Rectal smooth muscle tissue (tissue), 1 donor: ENCODE results near the gene QRFP.

Source experiments
- H3K27ac ChIP-seq: one replicate; pipeline ENCODE4 v1.7.0; 2013; ENCODE audit warnings: low read depth, low read length, inconsistent platforms
- H3K27me3 ChIP-seq: one replicate; pipeline ENCODE4 v1.7.0; 2013; ENCODE audit warnings: low read length; ENCODE audit not compliant: control insufficient read depth, insufficient read depth
- H3K36me3 ChIP-seq: one replicate; pipeline ENCODE4 v1.7.0; 2013; ENCODE audit warnings: low read length; ENCODE audit not compliant: control insufficient read depth, insufficient read depth
- H3K4me1 ChIP-seq: one replicate; pipeline ENCODE4 v1.7.0; 2013; ENCODE audit warnings: low read length; ENCODE audit not compliant: control insufficient read depth, insufficient read depth
- H3K4me3 ChIP-seq: one replicate; pipeline ENCODE4 v1.7.0; 2013; ENCODE audit warnings: low read length
- H3K9ac ChIP-seq: one replicate; pipeline ENCODE4 v1.7.0; 2013; ENCODE audit warnings: low read length

QRFP gene

DNA sequence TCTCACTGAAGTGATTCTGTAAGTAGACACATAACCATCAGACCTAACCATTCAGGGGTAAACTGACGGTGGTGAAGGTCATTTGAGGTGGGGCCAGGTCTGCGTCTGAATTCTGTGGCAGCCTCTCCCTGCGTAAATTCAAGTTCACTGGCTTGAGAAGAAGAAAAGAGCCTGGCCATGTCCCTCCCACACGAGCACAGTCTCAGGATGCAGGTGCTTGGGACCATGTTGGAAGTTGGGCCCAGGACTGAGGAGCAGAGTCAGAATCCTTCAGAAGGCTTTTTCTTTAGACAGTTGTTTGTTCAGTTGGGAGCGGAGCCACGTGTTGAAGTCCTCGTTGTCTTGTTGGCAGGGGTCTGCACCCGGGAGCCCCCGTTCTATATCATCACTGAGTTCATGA, 24.1 kb downstream of the QRFP start:
- Histone ChIP-seq H3K4me1 (peaks cover 22% of the 10 kb centered on the region), H3K9ac (no peak overlapping the region), H3K27ac (peak overlapping the region; percentile 55), H3K27me3 (no peaks in the 10 kb centered on the region), H3K4me3 (no peak overlapping the region), H3K36me3 (peaks cover 39% of the 10 kb centered on the region)

DNA sequence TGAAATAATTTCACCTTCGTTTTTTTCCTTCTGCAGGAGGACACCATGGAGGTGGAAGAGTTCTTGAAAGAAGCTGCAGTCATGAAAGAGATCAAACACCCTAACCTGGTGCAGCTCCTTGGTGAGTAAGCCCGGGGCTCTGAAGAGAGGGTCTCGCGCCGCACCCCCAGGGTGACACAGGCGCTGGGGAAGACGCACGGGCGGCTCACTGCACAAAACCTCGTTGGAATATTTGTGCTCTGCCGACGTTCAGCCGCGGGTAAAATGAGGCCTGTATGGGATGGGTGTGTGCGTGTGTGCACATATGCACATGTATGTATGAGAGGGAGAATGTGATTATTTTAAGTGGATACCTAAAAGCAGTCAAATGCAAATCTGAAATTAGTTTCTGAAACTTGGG, 24.5 kb downstream of the QRFP start:
- no peak overlapping the region for H3K4me3 ChIP-seq
- peaks cover 26% of the 10 kb centered on the region for H3K4me1 ChIP-seq
- H3K27ac ChIP-seq = no peak overlapping the region
- no peak overlapping the region for H3K9ac ChIP-seq
- H3K36me3 ChIP-seq = peaks cover 39% of the 10 kb centered on the region
- H3K27me3 ChIP-seq = no peaks in the 10 kb centered on the region

DNA sequence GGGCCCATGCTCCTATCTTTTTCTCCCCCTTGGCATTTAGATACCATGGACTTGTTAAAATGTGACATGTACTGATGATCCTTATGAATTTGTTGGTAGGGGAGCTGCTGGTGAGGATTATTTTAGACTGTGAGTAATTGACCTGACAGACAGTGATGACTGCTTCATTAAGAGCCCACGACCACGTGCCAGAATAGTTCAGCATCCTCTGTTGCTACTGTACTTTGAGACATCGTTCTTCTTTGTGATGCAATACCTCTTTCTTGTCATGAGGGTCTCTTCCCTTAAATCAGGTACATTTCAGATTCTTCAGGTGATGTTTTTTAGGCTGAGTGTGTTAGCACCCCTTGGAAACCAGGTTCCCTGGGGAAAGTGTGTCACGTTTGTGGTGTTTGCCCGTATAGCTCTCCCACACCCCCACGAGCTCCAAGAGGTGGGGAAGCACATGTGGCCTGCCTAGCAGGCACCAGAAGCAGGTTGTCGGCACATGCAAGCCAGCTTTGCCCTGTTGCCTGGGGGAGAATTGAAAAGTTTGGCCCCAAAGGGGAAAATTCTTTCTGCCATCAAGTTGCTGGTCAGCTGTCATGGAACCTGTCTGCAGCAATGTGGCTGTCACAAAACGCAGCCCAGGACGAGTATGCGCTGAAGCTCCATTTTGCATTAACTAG, 25.1 kb downstream of the QRFP start:
- Histone ChIP-seq H3K4me1 (peaks cover 31% of the 10 kb centered on the region), H3K27me3 (no peaks in the 10 kb centered on the region), H3K36me3 (peaks cover 39% of the 10 kb centered on the region), H3K27ac (no peak overlapping the region), H3K9ac (no peak overlapping the region), H3K4me3 (no peak overlapping the region)

DNA sequence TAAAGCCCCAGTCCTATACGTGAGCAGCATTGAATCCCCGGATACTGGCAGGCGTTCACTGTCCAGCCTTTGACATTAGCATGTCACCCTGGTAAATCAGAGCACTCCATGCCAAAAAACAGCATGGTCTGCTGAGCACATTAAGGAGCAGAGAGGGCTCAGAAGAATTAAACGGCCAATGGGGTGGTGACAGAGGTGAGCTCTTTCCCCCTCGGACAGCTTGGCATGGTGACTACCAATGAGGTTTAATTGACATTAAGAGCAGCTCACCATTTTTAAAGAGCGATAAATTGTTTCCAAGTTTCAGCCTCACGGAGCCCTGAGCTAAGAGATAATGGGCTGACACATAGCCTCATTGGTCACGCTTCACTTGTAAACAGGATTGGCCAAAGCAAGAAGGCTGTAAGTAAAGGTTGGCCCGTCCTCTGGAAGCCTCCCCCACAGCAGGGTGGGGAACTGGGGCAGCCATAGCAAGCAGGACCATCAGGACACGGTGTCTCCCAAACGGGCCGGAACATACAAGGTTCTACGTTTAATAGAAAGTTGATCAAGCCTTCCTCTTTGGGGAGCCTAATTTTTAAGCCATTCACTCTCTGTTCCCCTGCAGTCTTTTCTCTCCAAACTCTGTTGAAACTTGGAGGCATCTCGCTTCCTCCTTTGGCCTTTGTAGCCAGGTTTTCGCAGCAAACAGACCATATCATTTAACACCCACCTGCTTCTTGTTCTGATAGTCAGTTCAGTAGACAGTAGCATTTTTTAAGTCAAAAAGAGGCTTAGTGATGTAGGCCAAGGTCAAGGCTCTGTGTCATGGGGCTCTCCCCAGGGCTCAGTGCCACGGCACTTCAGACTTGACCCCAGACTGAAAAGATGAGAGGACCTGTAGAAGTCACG, 25.9 kb downstream of the QRFP start:
- H3K36me3 ChIP-seq = peaks cover 39% of the 10 kb centered on the region
- peaks cover 31% of the 10 kb centered on the region for H3K4me1 ChIP-seq
- H3K27ac ChIP-seq = peak overlapping the region; percentile 19
- H3K9ac ChIP-seq = no peak overlapping the region
- H3K27me3 ChIP-seq = no peaks in the 10 kb centered on the region
- H3K4me3 ChIP-seq = no peak overlapping the region

DNA sequence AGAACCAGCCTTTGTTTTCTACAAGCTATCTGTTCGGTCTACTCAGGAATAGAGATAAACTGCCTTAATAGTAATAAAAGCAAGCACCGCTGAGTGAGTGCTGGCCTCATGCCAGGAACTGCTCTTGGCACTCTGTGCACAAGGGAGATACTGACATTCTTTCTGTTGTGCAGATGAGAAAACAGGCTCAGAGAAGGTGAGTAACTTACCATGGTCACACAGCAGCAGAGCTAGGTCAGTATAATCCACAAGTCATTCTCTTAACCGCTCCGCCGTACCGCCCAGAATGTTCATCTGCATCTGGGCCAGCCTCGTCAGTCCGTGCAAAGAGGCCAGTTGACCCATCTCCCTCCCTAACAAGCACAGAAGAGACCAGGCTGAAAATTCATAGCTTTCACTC, 27.4 kb downstream of the QRFP start:
- Histone ChIP-seq H3K27me3 (no peaks in the 10 kb centered on the region), H3K27ac (no peak overlapping the region), H3K4me3 (no peak overlapping the region), H3K4me1 (peaks cover 31% of the 10 kb centered on the region), H3K9ac (no peak overlapping the region), H3K36me3 (peaks cover 35% of the 10 kb centered on the region)

DNA sequence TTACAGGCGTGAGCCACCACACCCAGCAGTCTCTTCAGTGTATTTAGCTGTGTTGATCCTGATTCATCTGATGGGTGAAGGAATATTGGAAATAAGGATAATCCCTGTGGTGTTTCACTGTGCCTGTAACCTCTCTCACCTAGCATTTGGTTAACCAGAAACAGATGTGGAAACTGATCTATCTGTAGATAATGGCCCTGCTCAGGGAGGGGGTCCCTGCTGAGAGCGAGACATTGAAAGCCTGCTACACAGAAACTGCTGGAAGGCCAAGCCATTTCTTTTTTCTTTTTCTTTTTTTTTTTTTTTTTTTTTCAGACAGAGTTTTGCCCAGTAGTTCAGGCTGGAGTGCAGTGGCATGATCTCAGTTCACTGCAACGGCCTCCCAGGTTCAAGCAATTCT, 28.4 kb downstream of the QRFP start:
- H3K4me1 ChIP-seq = peaks cover 35% of the 10 kb centered on the region
- H3K4me3 ChIP-seq = no peak overlapping the region
- peaks cover 27% of the 10 kb centered on the region for H3K36me3 ChIP-seq
- no peaks in the 10 kb centered on the region for H3K27me3 ChIP-seq
- H3K27ac ChIP-seq = no peak overlapping the region
- no peak overlapping the region for H3K9ac ChIP-seq

DNA sequence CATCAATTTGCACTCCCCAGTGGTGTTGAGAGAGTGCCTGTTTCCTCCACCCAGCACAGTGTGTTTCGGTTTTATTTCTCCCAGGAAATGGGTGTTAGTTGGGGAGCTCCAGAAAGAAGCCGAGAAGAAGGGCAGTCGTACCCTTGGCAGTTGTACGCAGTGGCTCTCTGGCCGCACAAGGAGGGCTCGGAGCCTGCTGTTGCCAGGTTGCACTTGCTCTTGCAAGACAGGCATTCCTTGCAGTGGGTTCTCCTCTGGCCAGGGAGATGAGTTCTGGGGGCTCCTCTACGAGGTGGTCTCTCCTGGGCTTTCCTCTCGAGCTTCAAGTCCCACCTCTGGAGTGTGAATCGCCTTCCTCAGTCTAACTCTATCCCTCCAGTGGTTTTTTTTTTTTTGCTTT, 29.1 kb downstream of the QRFP start:
- Histone ChIP-seq H3K4me1 (peaks cover 35% of the 10 kb centered on the region), H3K27ac (no peak overlapping the region), H3K27me3 (no peaks in the 10 kb centered on the region), H3K4me3 (no peak overlapping the region), H3K36me3 (peaks cover 27% of the 10 kb centered on the region), H3K9ac (no peak overlapping the region)

DNA sequence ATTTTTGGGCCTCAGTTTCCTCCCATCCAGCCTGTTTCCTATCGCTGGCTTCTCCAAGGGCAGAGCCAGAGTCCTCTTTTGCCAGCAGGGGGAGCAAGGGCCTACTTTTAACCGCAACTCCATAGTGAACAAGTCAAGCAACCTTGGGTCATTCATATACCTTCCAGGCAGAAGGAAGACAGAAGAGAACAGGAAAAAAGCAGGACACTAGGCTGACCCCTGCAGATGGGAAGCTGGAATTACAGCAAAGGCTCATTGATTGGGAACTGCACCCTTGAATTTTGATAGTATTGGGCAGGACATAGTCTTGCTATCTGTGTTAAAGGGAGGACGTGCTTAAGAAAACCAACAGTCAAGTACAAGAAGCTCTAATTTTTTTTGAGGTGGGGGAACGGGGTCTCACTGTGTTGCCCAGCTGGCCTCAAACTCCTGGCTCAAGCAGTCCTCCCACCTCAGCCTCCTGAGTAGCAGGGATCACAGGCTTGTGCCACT, 30.1 kb downstream of the QRFP start:
- Histone ChIP-seq H3K9ac (no peak overlapping the region), H3K4me3 (no peak overlapping the region), H3K4me1 (peaks cover 44% of the 10 kb centered on the region), H3K27me3 (no peaks in the 10 kb centered on the region), H3K36me3 (peaks cover 17% of the 10 kb centered on the region), H3K27ac (no peak overlapping the region)

DNA sequence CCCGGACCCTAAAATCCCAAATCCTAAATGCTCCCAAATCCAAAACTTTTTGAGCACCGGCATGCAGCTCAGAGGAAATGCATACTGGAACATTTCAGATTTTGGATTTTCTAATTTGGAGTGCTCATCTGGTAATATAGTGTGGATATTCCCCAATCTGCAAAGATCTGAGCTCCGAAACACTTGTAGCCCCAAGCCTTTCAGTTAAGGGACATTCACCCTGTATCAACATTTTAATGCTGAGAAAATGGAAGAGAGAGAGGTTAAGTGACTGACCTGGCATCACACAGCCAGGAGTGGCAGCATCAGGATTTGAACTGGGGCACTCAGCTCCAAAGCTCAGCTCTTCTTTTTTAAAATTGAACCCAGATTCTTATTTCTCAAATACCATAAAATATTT, 30.7 kb downstream of the QRFP start:
- H3K4me1 ChIP-seq = peaks cover 50% of the 10 kb centered on the region
- no peak overlapping the region for H3K9ac ChIP-seq
- no peak overlapping the region for H3K4me3 ChIP-seq
- H3K27ac ChIP-seq = no peak overlapping the region
- no peaks in the 10 kb centered on the region for H3K27me3 ChIP-seq
- peaks cover 14% of the 10 kb centered on the region for H3K36me3 ChIP-seq

DNA sequence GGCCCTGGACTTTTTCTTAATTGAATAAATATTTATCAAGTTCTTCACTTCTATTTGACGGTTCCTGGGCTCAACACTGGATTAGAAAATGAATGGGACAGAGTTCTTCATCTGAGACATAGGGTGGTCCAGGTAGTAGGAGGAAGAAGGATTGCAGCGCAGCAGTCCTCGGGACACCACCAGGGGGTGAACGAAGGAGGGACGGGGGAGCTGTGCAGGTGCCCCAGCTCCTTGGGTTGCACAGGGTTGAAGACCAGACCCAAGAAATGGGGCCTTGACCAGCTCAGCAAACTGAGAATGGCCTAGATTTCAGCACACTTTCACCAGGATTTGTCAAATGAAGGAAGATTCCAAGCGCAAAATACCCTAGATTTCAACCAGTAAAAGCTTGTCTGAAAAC, 32.1 kb downstream of the QRFP start:
- peaks cover 56% of the 10 kb centered on the region for H3K4me1 ChIP-seq
- no peak overlapping the region for H3K4me3 ChIP-seq
- no peak overlapping the region for H3K27ac ChIP-seq
- H3K36me3 ChIP-seq = peaks cover 11% of the 10 kb centered on the region
- H3K27me3 ChIP-seq = no peaks in the 10 kb centered on the region
- no peak overlapping the region for H3K9ac ChIP-seq

DNA sequence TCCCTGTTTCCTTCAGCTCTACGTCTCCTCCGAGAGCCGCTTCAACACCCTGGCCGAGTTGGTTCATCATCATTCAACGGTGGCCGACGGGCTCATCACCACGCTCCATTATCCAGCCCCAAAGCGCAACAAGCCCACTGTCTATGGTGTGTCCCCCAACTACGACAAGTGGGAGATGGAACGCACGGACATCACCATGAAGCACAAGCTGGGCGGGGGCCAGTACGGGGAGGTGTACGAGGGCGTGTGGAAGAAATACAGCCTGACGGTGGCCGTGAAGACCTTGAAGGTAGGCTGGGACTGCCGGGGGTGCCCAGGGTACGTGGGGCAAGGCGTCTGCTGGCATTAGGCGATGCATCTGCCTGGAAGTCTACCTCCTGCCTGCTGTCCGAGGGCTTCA, 33.9 kb downstream of the QRFP start:
- peaks cover 11% of the 10 kb centered on the region for H3K36me3 ChIP-seq
- H3K4me3 ChIP-seq = peak overlapping the region; percentile 33
- peaks cover 70% of the 10 kb centered on the region for H3K4me1 ChIP-seq
- H3K27me3 ChIP-seq = no peaks in the 10 kb centered on the region
- H3K27ac ChIP-seq = peak overlapping the region; percentile 78
- no peak overlapping the region for H3K9ac ChIP-seq

DNA sequence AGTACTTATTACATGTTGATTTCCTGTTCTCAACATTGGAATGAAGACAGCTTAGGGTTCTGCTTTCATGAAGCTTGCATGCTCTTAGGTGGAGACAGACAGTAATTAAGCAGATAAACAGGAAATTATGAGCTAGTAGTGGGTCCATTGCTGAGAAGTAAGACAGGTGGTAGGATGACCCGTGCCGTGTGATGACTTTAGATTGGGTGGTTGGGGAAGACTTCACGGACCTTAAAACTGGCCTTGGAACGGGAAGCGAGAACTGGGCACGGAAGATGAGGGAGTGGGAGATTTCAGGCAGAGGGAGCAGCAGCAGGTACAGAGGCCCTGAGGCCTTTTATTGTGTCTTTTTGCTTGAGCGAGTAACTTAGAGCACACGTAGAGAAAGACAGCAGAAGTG, 34.4 kb downstream of the QRFP start:
- Histone ChIP-seq H3K27ac (peak overlapping the region; percentile 78), H3K4me3 (no peak overlapping the region), H3K4me1 (peaks cover 68% of the 10 kb centered on the region), H3K27me3 (no peaks in the 10 kb centered on the region), H3K36me3 (peaks cover 11% of the 10 kb centered on the region), H3K9ac (no peak overlapping the region)
